Fibroblast of lung (primary cell): ENCODE measurements around the gene CYS1. TPM values are rescaled to one million over a fixed set of nuclear protein-coding genes. Genes with fewer than 3 reads are reported as not detected.

Source experiments
- DNase-seq, 2 donors: peaks; one replicate each; pipeline versions ENCODE4 v3.0.0 to v3.0.0-alpha.2; 2010; ENCODE audit warnings: low read depth in 2 of 2
- H2AFZ ChIP-seq: 2 replicates; pipeline ENCODE4 v1.5.1; 2012; ENCODE audit warnings: low read length, control low read depth, inconsistent platforms
- H3K27ac ChIP-seq: 2 replicates; pipeline ENCODE4 v1.5.1; 2011; ENCODE audit warnings: low read length, control low read depth; ENCODE audit not compliant: insufficient read depth
- H3K27me3 ChIP-seq: 2 replicates; pipeline ENCODE4 v1.5.1; 2011; ENCODE audit warnings: mild to moderate bottlenecking, low read length; ENCODE audit not compliant: control insufficient read depth, insufficient read depth
- H3K36me3 ChIP-seq: 2 replicates; pipeline ENCODE4 v1.5.1; 2011; ENCODE audit warnings: low read length; ENCODE audit not compliant: control insufficient read depth, insufficient read depth
- H3K4me1 ChIP-seq: 2 replicates; pipeline ENCODE4 v1.5.1; 2011; ENCODE audit warnings: low read length; ENCODE audit not compliant: control insufficient read depth, insufficient read depth; ENCODE audit errors: extremely low read depth
- H3K4me2 ChIP-seq: 2 replicates; pipeline ENCODE4 v1.5.1; 2011; ENCODE audit warnings: low read length, control low read depth; ENCODE audit not compliant: insufficient read depth; ENCODE audit errors: extremely low read depth
- H3K4me3 ChIP-seq, 4 experiments: fragments of 200-600 bp in 1 of 4; sonication (generic) in 1 of 4; replicated peaks in 1 of 4; 2 replicates each; pipeline ENCODE4 v1.5.1; 2011 to 2016; ENCODE audit warnings: low read length in 4 of 4, low read depth in 3 of 4, mild to moderate bottlenecking in 3 of 4, control low read depth in 2 of 4, inconsistent platforms in 1 of 4, mixed read lengths in 1 of 4; ENCODE audit not compliant: insufficient read depth in 1 of 4; ENCODE audit errors: control extremely low read depth in 1 of 4
- H3K79me2 ChIP-seq: 2 replicates; pipeline ENCODE4 v1.5.1; 2012; ENCODE audit warnings: mild to moderate bottlenecking, low read length, inconsistent platforms; ENCODE audit not compliant: control insufficient read depth, insufficient read depth
- H3K9ac ChIP-seq: 2 replicates; pipeline ENCODE4 v1.5.1; 2011; ENCODE audit warnings: mild to moderate bottlenecking, low read length, control low read depth; ENCODE audit not compliant: insufficient read depth
- H3K9me3 ChIP-seq: 2 replicates; pipeline ENCODE4 v1.5.1; 2012; ENCODE audit warnings: low read depth, low read length; ENCODE audit not compliant: control insufficient read depth, insufficient read depth
- H4K20me1 ChIP-seq: 2 replicates; pipeline ENCODE4 v1.5.1; 2011; ENCODE audit warnings: low read length; ENCODE audit not compliant: control insufficient read depth, insufficient read depth; ENCODE audit errors: extremely low read depth
- EZH2 ChIP-seq: IDR thresholded peaks from 2 replicates; pipeline ENCODE4 v1.5.1; 2012; ENCODE audit warnings: low read length, control low read depth, mild to moderate bottlenecking; ENCODE audit errors: missing control alignments
- polyA plus RNA-seq, 2 donors: library from polyadenylated mRNA; depleted of rRNA in 1 of 2; stranded (reverse) in 1 of 2; unstranded in 1 of 2; fragments of >200 nt; gene quantifications; 2 replicates each; pipeline ENCODE4 v1.2.1, GENCODE V29; 2011 to 2012; ENCODE audit warnings: missing spikeins in 1 of 2
- total RNA-seq: library from RNA; depleted of rRNA; stranded (reverse); fragments of >200 nt; gene quantifications from 2 replicates; pipeline ENCODE4 v1.2.1, GENCODE V29; 2014
- TF ChIP-seq, protein P1 (sequence below), 2 donors: IDR thresholded peaks in 1 of 2; conservative IDR thresholded peaks in 1 of 2; 1 replicate in 1 of 2; 2 replicates in 1 of 2; pipeline ENCODE4 v1.5.1; 2011 to 2012; ENCODE audit warnings: low read length in 2 of 2, control low read depth in 1 of 2, inconsistent platforms in 1 of 2, low read depth in 1 of 2, mild to moderate bottlenecking in 1 of 2

The CYS1 gene
- total and polyA plus RNA-seq, 2 donors (not counting 1 experiment from before 2014, with no cell fraction given), result 0.31 to 5.1 TPM

DNA sequence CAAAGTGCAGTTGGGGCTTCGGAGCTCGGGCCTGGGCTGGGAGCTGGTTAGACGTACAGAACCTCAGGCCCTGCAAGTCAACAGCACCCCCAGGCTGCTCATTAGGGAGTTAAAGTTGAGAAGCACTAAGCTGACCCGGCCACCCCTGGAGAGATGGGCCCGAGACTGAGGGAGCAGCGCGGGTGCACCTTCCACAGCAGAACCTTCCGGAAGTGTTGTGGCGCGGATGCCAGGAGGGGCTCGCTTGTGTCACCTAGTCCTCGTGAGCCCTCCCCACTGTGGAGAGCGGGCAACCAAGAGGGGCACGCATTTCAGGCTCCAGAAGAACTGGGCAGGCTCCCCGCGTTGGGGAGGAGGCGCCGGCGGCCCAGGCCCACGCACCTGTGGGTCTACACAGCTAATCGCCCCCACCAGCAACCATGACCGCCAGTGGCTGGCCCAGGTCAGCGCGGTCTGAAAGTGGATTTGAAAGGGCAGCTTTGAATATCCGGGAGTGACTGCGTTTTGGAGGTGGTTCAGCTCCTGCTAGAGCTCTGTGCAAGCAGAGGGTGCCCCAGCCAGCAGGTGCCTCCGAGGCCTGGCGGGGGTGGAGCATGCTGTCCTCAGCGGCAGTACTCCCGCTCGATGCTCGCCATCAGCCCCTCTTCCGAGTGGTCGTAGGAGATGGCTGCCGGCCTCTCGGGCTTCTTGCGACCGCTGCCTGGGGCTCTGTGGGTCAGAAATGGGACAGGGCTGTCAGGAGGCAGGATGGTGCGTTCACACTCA is 21.8 kb downstream of the CYS1 start:
- Histone ChIP-seq H4K20me1 (no peaks in the 10 kb centered on the region), H3K9me3 (no peaks in the 10 kb centered on the region), H3K36me3 (no peaks in the 10 kb centered on the region), H3K4me2 (no peak overlapping the region), H3K4me3 (no peak overlapping the region), H3K9ac (no peak overlapping the region), H3K79me2 (no peaks in the 10 kb centered on the region), H3K4me1 (peaks cover 3% of the 10 kb centered on the region), H3K27me3 (peaks cover 6% of the 10 kb centered on the region), H3K27ac (no peak overlapping the region), H2AFZ (no peak overlapping the region)
- TF ChIP-seq EZH2, result no peak
- TF ChIP-seq, protein P1, sequence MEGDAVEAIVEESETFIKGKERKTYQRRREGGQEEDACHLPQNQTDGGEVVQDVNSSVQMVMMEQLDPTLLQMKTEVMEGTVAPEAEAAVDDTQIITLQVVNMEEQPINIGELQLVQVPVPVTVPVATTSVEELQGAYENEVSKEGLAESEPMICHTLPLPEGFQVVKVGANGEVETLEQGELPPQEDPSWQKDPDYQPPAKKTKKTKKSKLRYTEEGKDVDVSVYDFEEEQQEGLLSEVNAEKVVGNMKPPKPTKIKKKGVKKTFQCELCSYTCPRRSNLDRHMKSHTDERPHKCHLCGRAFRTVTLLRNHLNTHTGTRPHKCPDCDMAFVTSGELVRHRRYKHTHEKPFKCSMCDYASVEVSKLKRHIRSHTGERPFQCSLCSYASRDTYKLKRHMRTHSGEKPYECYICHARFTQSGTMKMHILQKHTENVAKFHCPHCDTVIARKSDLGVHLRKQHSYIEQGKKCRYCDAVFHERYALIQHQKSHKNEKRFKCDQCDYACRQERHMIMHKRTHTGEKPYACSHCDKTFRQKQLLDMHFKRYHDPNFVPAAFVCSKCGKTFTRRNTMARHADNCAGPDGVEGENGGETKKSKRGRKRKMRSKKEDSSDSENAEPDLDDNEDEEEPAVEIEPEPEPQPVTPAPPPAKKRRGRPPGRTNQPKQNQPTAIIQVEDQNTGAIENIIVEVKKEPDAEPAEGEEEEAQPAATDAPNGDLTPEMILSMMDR (conservative IDR thresholded peaks at IDR 0.05 in 1 of 2, IDR thresholded peaks at IDR 0.05 in 1 of 2; ENCODE audit: low read depth in 1 of 2, low read length in 2 of 2), result no peak
- no peak for DNase-seq

DNA sequence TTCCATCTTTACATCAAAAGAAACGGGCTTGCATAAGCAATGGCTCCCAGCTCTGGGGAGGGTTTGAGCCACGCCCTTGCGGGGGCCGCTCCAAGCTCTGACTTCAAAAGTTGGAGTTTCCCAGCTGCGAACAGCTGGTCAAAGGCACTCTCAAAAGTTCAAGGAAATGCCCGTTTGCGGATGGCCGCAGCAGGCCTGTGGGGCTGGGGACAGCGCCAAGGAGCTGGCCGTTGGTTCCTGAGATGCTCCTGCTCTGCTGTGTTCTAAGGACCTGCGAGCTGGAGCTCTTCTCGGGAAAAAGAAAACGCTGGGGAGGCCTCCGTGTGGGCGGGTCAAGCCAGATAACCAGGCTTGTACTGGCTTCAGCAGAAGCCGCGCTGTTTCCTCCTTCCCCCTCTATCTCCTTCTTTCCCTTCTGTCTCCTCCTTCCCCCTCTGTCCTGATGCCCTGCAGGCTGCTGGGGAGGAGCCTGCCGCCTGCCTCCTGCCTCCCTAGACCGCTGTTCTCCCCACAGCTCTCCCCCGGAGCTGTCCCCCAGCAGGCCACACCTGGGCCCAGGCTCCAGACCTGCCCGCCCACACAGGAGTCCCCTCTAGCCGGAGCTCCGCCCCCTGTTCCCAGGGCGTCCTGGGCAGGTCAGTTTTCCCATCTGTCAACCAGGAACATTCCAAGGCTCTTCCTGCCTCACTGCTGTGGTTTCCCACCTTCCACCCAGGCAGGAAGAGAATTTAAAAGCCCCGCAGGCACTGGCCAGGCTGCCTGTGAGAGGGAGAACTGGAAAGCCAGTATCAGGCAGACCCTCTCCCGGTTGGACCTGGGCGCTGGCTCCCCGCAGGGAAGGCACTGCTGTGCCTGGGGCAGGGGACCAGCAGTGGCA is 22.7 kb downstream of the CYS1 start:
- Histone ChIP-seq H3K79me2 (no peaks in the 10 kb centered on the region), H3K4me1 (peaks cover 3% of the 10 kb centered on the region), H3K4me3 (peak overlapping the region in 2 of 4 experiments; percentile 41 to 46), H3K27ac (no peak overlapping the region), H3K4me2 (peak overlapping the region; percentile 36), H3K9ac (no peak overlapping the region), H3K9me3 (no peaks in the 10 kb centered on the region), H3K27me3 (peaks cover 6% of the 10 kb centered on the region), H3K36me3 (no peaks in the 10 kb centered on the region), H4K20me1 (no peaks in the 10 kb centered on the region), H2AFZ (peak overlapping the region; percentile 11)
- no peak for TF ChIP-seq EZH2
- TF ChIP-seq, protein P1 (conservative IDR thresholded peaks at IDR 0.05 in 1 of 2, IDR thresholded peaks at IDR 0.05 in 1 of 2; ENCODE audit: low read depth in 1 of 2, low read length in 2 of 2), result no peak
- peak; percentile 77 to 92 for DNase-seq

DNA sequence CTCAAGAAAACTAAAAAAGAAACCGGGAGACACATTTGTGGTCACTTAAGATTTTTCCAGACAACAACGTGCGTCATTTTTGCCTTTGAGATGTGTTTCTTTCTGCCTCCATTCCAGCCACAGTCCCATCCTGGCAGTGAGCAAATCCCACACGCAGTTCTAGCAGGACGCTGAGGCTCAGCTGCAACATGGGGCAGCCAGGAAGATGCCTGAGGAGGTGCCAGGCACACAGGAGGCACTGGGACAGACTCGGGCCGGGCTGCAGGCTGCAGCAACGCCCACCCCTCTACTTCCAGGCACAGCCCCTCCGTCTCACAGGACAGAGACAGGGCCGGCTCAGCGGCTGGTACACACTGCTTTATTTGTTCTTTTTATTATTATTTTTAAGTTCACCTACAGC is 23.8 kb downstream of the CYS1 start:
- no peak for TF ChIP-seq EZH2
- TF ChIP-seq, protein P1 (conservative IDR thresholded peaks at IDR 0.05 in 1 of 2, IDR thresholded peaks at IDR 0.05 in 1 of 2; ENCODE audit: low read depth in 1 of 2, low read length in 2 of 2), result no peak
- DNase-seq, result no peak

More for the DNA sequence above, 23.8 kb downstream of the CYS1 start:
- Histone ChIP-seq H3K4me2 (peak overlapping the region; percentile 36), H4K20me1 (no peaks in the 10 kb centered on the region), H3K9me3 (no peaks in the 10 kb centered on the region), H3K4me1 (peaks cover 3% of the 10 kb centered on the region), H3K27ac (no peak overlapping the region), H3K4me3 (no peak overlapping the region), H3K79me2 (no peaks in the 10 kb centered on the region), H3K27me3 (peaks cover 3% of the 10 kb centered on the region), H3K9ac (no peak overlapping the region), H2AFZ (no peak overlapping the region), H3K36me3 (no peaks in the 10 kb centered on the region)
